SH-SY5Y (cell line): ENCODE measurements around the gene BTBD9.

Source experiments
- GATA2 ChIP-seq: IDR thresholded peaks from 2 replicates; pipeline ENCODE4 v1.6.1; 2011; ENCODE audit warnings: mild to moderate bottlenecking, low read depth, low read length
- GATA3 ChIP-seq: IDR thresholded peaks from 2 replicates; pipeline ENCODE4 v1.6.1; 2011; ENCODE audit warnings: low read depth, mild to moderate bottlenecking, low read length, moderate library complexity

GRCh38 chr6:38259736-38260135, 380.0 kb downstream of the BTBD9 start:
- TF ChIP-seq GATA3 (no peak), GATA2 (no peak)
